ENCODE results near the gene TCF4.

The TCF4 gene

GRCh38 chr18:55544014-55544413, 44.0 kb downstream of the TCF4 start:
- in situ Hi-C loops (cut with HindIII; ENCODE audit: low sequenced_read_pairs): no loop called here
- no peak for TF ChIP-seq CTCF (IDR thresholded peaks at IDR 0.05; ENCODE audit: low read depth, low read length)
- H3K4me3 ChIP-seq (ENCODE audit: low read depth, low read length): no peak overlapping the region
- no peak for DNase-seq (ENCODE audit: low read depth, low spot score)

DNA sequence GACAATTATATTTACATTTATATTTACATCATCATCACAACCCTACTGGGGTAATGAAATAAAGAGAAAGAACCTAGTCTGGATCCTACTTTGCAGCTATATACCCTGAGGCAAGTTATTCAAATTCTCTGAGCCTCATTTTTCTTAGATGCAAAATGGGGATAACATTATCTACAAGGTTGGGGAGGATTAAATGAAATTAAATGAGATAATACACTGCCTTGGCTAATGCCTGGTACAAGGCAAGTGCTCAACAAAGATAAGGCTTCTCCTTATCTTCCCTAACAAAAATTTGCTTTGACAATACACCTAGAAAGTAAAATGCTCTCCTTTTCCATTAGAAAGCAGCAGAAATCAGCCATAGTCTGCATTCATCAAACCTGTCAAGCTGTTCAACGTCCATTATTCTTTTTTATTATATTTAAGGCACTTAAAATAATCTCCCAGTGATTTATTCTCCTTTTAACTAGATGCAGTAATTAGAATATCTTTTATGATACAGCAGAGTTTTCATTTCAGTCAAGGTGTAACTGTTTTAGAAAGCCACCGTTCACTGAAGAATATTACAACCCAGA, 44.8 kb downstream of the TCF4 start:
- H3K4me3 ChIP-seq (ENCODE audit: low read depth, low read length): no peak overlapping the region
- DNase-seq (ENCODE audit: low read depth, low spot score): no peak
- TF ChIP-seq CTCF (IDR thresholded peaks at IDR 0.05; ENCODE audit: low read depth, low read length): no peak
- in situ Hi-C loops (cut with HindIII; ENCODE audit: low sequenced_read_pairs): no loop called here

GRCh38 chr18:55541571-55541970, 46.4 kb downstream of the TCF4 start:
- in situ Hi-C loops (cut with HindIII; ENCODE audit: low sequenced_read_pairs): no loop called here
- DNase-seq (ENCODE audit: low read depth, low spot score): no peak
- no peak overlapping the region for H3K4me3 ChIP-seq (ENCODE audit: low read depth, low read length)
- no peak for TF ChIP-seq CTCF (IDR thresholded peaks at IDR 0.05; ENCODE audit: low read depth, low read length)

- DNase-seq (ENCODE audit: low read depth, low spot score): peak; percentile 81
- no peak for TF ChIP-seq CTCF (IDR thresholded peaks at IDR 0.05; ENCODE audit: low read depth, low read length)
- H3K4me3 ChIP-seq (ENCODE audit: low read depth, low read length): no peak overlapping the region
- in situ Hi-C loops (cut with HindIII; ENCODE audit: low sequenced_read_pairs): no loop called here
These were observed 48.8 kb downstream of the TCF4 start for GRCh38 chr18:55539240-55539639.

DNA sequence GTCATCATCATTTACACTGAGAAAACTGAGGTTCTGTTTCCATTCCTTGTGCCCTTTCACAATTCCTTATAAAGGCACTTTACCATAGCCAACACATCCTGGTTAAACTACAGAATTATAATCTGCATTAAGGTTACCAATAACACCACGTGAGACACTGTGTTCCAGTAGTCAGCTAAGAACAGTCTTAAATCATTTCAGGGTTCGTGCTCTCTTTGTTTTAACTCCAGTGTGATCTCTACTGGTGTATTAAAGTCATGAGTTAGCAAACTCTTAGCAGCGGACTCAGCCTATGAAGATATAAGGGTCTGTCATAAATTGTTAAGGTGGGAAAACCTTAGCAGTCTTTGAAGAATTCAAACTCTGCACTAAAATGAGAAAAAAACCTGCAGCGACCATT, 53.0 kb downstream of the TCF4 start:
- DNase-seq (ENCODE audit: low read depth, low spot score): no peak
- in situ Hi-C loops (cut with HindIII; ENCODE audit: low sequenced_read_pairs): no loop called here
- no peak overlapping the region for H3K4me3 ChIP-seq (ENCODE audit: low read depth, low read length)
- no peak for TF ChIP-seq CTCF (IDR thresholded peaks at IDR 0.05; ENCODE audit: low read depth, low read length)

GRCh38 chr18:55534547-55534946, 53.4 kb downstream of the TCF4 start:
- no peak overlapping the region for H3K4me3 ChIP-seq (ENCODE audit: low read depth, low read length)
- no peak for DNase-seq (ENCODE audit: low read depth, low spot score)
- in situ Hi-C loops (cut with HindIII; ENCODE audit: low sequenced_read_pairs): no loop called here
- no peak for TF ChIP-seq CTCF (IDR thresholded peaks at IDR 0.05; ENCODE audit: low read depth, low read length)

GRCh38 chr18:55530166-55530565, 57.8 kb downstream of the TCF4 start:
- no peak for DNase-seq (ENCODE audit: low read depth, low spot score)
- TF ChIP-seq CTCF (IDR thresholded peaks at IDR 0.05; ENCODE audit: low read depth, low read length): no peak
- no peak overlapping the region for H3K4me3 ChIP-seq (ENCODE audit: low read depth, low read length)
- in situ Hi-C loops (cut with HindIII; ENCODE audit: low sequenced_read_pairs): no loop called here

Measured in astrocyte of the spinal cord (primary cell).